Panc1 (cell line): ENCODE measurements around the gene PDK3. TPM values are rescaled to one million over a fixed set of nuclear protein-coding genes. Genes with fewer than 3 reads are reported as not detected.

Experiments
- ATAC-seq: fragments of 200-7000 bp; cut with Tn5 transposase; 2 replicates; pipeline ENCODE4 v1.9.1; 2020; ENCODE audit warnings: mild to moderate bottlenecking, moderate library complexity
- BruUV-seq: library from RNA; stranded (reverse); fragments of 400-500 nt; replicated peaks from 2 replicates; lab custom pipeline; 2021; lab: Mats Ljungman, UMichigan
- CTCF ChIA-PET: fragments of 300-600 bp; sonication (Branson Sonifier 250); formaldehyde crosslinking; loops from one replicate; lab custom pipeline; 2022; ENCODE audit warnings: antibody characterized with exemption; lab: Charles Lee
- POLR2A ChIA-PET: fragments of 300-600 bp; sonication (Branson Sonifier 250); formaldehyde crosslinking; loops from one replicate; lab custom pipeline; 2022; ENCODE audit warnings: antibody characterized with exemption; lab: Charles Lee
- DNase-seq: peaks from one replicate; pipeline ENCODE4 v3.0.0-alpha.2; 2010; ENCODE audit warnings: low read depth, low spot score
- H3K27ac ChIP-seq: 2 replicates; pipeline ENCODE4 v1.5.1; 2011; ENCODE audit warnings: mild to moderate bottlenecking, low read length, inconsistent platforms
- H3K27me3 ChIP-seq: fragments of 200-500 bp; sonication (Bioruptor generic); 2 replicates; pipeline ENCODE4 v1.6.0; 2014; ENCODE audit warnings: low read length, inconsistent platforms; ENCODE audit not compliant: control insufficient read depth, insufficient read depth
- H3K36me3 ChIP-seq: fragments of 200-500 bp; sonication (Bioruptor generic); 2 replicates; pipeline ENCODE4 v1.5.1; 2014; ENCODE audit warnings: inconsistent platforms, mild to moderate bottlenecking, low read length, moderate library complexity; ENCODE audit not compliant: control insufficient read depth, insufficient read depth
- H3K4me1 ChIP-seq: 2 replicates; pipeline ENCODE4 v1.5.1; 2011; ENCODE audit warnings: inconsistent platforms, mild to moderate bottlenecking, low read length, moderate library complexity; ENCODE audit not compliant: control insufficient read depth, insufficient read depth
- H3K4me3 ChIP-seq, 2 experiments: 2 replicates each; pipeline ENCODE4 v1.5.1; 2011 to 2012; ENCODE audit warnings: low read depth in 2 of 2, low read length in 2 of 2, mild to moderate bottlenecking in 2 of 2, inconsistent platforms in 1 of 2, moderate library complexity in 1 of 2
- H3K9me3 ChIP-seq: fragments of 200-500 bp; sonication (Bioruptor generic); 2 replicates; pipeline ENCODE4 v1.5.1; 2014; ENCODE audit warnings: low read depth, mild to moderate bottlenecking, inconsistent platforms, low read length, moderate library complexity; ENCODE audit not compliant: control insufficient read depth, insufficient read depth
- CTCF ChIP-seq: fragments of 450-650 bp; IDR thresholded peaks from 2 replicates; pipeline ENCODE4 v1.5.1; 2017; ENCODE audit warnings: mild to moderate bottlenecking
- POLR2AphosphoS5 ChIP-seq: IDR thresholded peaks from 2 replicates; pipeline ENCODE4 v1.6.1; 2012; ENCODE audit warnings: mild to moderate bottlenecking, low read depth, low read length, moderate library complexity
- REST ChIP-seq, 2 experiments: IDR thresholded peaks; 2 replicates each; pipeline ENCODE4 v1.6.1; 2011 to 2012; ENCODE audit warnings: low read depth in 2 of 2, control low read depth in 1 of 2, low read length in 1 of 2, mild to moderate bottlenecking in 1 of 2, moderate library complexity in 1 of 2; ENCODE audit not compliant: insufficient read depth in 1 of 2
- SIN3A ChIP-seq: IDR thresholded peaks from 2 replicates; pipeline ENCODE4 v1.6.1; 2012; ENCODE audit warnings: low read depth, mild to moderate bottlenecking, low read length, moderate library complexity, borderline replicate concordance; ENCODE audit not compliant: insufficient read depth
- TCF7L2 ChIP-seq: IDR thresholded peaks from 2 replicates; pipeline ENCODE4 v1.6.1; 2011; ENCODE audit warnings: mild to moderate bottlenecking, low read depth, low read length, inconsistent platforms
- in situ Hi-C: cut with HindIII; loops from 2 replicates; pipeline ENCODE4 v1.10.0; 2016; ENCODE audit warnings: low sequenced_read_pairs, low pct_unique_long_range_greater_than_20kb
- intact Hi-C: fragments of 100-400 bp; cut with micrococcal nuclease; formaldehyde crosslinking; loops from one replicate; pipeline ENCODE4 v1.10.0; 2022; ENCODE audit not compliant: unreplicated experiment
- total RNA-seq: library from RNA; stranded (reverse); gene quantifications from one replicate; pipeline ENCODE4 v1.2.1, GENCODE V29; 2021; ENCODE audit not compliant: unreplicated experiment

The PDK3 gene
- total RNA-seq, 1 experiment from 2014 or later, result 5.5 TPM

GRCh38 chrX:24479924-24480323, 14.8 kb downstream of the PDK3 start:
- H3K9me3 ChIP-seq, result no peaks in the 10 kb centered on the region

GRCh38 chrX:24480400-24480865, 15.3 kb downstream of the PDK3 start:
- TF ChIP-seq TCF7L2 (no peak), REST (IDR thresholded peaks at IDR 0.05; ENCODE audit: insufficient read depth in 1 of 2, low read depth in 2 of 2, low read length in 1 of 2) (no peak), POLR2AphosphoS5 (no peak), CTCF (no peak), SIN3A (no peak)
- intact Hi-C loops, result no loop called here
- no peaks in the 10 kb centered on the region for H3K4me1 ChIP-seq
- no peak for DNase-seq
- no peak overlapping the region for H3K27ac ChIP-seq
- no peaks in the 10 kb centered on the region for H3K9me3 ChIP-seq
- no peaks in the 10 kb centered on the region for H3K36me3 ChIP-seq
- in situ Hi-C loops, result no loop called here
- no peaks in the 10 kb centered on the region for H3K27me3 ChIP-seq
- ChIA-PET CTCF (no interaction called here), POLR2A (no interaction called here)
- no peak overlapping the region for H3K4me3 ChIP-seq
- no peak for ATAC-seq
- BruUV-seq, result no TSS peak

More at GRCh38 chrX:24479924-24480323, 14.8 kb downstream of the PDK3 start:
- Histone ChIP-seq H3K27ac (no peak overlapping the region), H3K4me1 (no peaks in the 10 kb centered on the region), H3K27me3 (no peaks in the 10 kb centered on the region), H3K4me3 (no peak overlapping the region), H3K36me3 (no peaks in the 10 kb centered on the region)
- in situ Hi-C loops, result no loop called here
- no peak for TF ChIP-seq SIN3A
- no peak for TF ChIP-seq TCF7L2
- TF ChIP-seq REST (IDR thresholded peaks at IDR 0.05; ENCODE audit: insufficient read depth in 1 of 2, low read depth in 2 of 2, low read length in 1 of 2), result no peak
- TF ChIP-seq POLR2AphosphoS5, result no peak
- TF ChIP-seq CTCF, result no peak
- intact Hi-C loops, result no loop called here
- CTCF ChIA-PET, result no interaction called here
- ATAC-seq (no peak; the same call in 1 of the 2 replicates), DNase-seq (no peak)
- POLR2A ChIA-PET, result no interaction called here
- no TSS peak for BruUV-seq
